T-cell (primary cell): Measurements from ENCODE around the gene TAOK3. TPM values are rescaled to one million over a fixed set of nuclear protein-coding genes. Genes with fewer than 3 reads are reported as not detected.

Source experiments
- ATAC-seq, 4 experiments: fragments of 200-7000 bp in 3 of 4; fragments of 150-1000 bp in 1 of 4; cut with Tn5 transposase; replicated peaks in 1 of 4; 1 replicate in 3 of 4; 2 replicates in 1 of 4; pipeline ENCODE4 v1.10.0; 2021; ENCODE audit warnings: moderate library complexity in 3 of 4, mild to moderate bottlenecking in 2 of 4, moderate number of reproducible peaks in 1 of 4
- CTCF ChIA-PET, 2 donors: fragments of 300-600 bp; sonication (Branson Sonifier 250); formaldehyde crosslinking; loops; one replicate each; lab custom pipeline; 2022; ENCODE audit warnings: antibody characterized with exemption in 2 of 2; lab: Charles Lee
- POLR2A ChIA-PET, 2 donors: fragments of 300-600 bp; sonication (Branson Sonifier 250); formaldehyde crosslinking; loops; one replicate each; lab custom pipeline; 2022; ENCODE audit warnings: antibody characterized with exemption in 2 of 2; lab: Charles Lee
- DNase-seq, 35 experiments: peaks; one replicate each; pipeline versions ENCODE4 v3.0.0 to v3.0.0-alpha.2; 2013 to 2023
- H3K27ac ChIP-seq: one replicate; pipeline ENCODE4 v1.5.1; 2013; ENCODE audit warnings: low read length
- H3K27me3 ChIP-seq, 2 experiments: replicated peaks in 1 of 2; 1 replicate in 1 of 2; 2 replicates in 1 of 2; pipeline versions ENCODE4 v1.6.1 to v1.7.0; 2013; ENCODE audit warnings: low read length in 1 of 2, mixed read lengths in 1 of 2; ENCODE audit not compliant: control insufficient read depth in 2 of 2, insufficient read depth in 2 of 2; ENCODE audit errors: extremely low read depth in 1 of 2
- H3K36me3 ChIP-seq, 2 donors: 1 replicate in 1 of 2; 2 replicates in 1 of 2; pipeline versions ENCODE4 v1.6.1 to v1.7.0; 2013; ENCODE audit warnings: low read length in 1 of 2; ENCODE audit not compliant: control insufficient read depth in 2 of 2, insufficient read depth in 1 of 2; ENCODE audit errors: extremely low read depth in 1 of 2
- H3K4me1 ChIP-seq, 2 experiments: 1 replicate in 1 of 2; 2 replicates in 1 of 2; pipeline versions ENCODE4 v1.6.1 to v1.7.0; 2013; ENCODE audit warnings: low read length in 2 of 2, mixed read lengths in 1 of 2; ENCODE audit not compliant: insufficient read depth in 2 of 2, control insufficient read depth in 1 of 2; ENCODE audit errors: extremely low read depth in 1 of 2
- H3K4me3 ChIP-seq, 2 donors: 1 replicate in 1 of 2; 2 replicates in 1 of 2; pipeline versions ENCODE4 v1.5.1 to v1.7.0; 2013; ENCODE audit warnings: mild to moderate bottlenecking in 2 of 2, low read length in 1 of 2, moderate library complexity in 1 of 2; ENCODE audit not compliant: control insufficient read depth in 1 of 2; ENCODE audit errors: extremely low read depth in 1 of 2
- H3K9me3 ChIP-seq: 2 replicates; pipeline ENCODE4 v1.7.0; 2013
- H3K27ac Mint-ChIP-seq, 2 donors: one replicate each; pipeline ENCODE4 v1.8.0; 2020 to 2021; ENCODE audit warnings: mild to moderate bottlenecking in 2 of 2, mixed read lengths in 2 of 2
- H3K27me3 Mint-ChIP-seq, 2 donors: one replicate each; pipeline ENCODE4 v1.8.0; 2021 to 2022; ENCODE audit warnings: mixed read lengths in 2 of 2
- H3K36me3 Mint-ChIP-seq: one replicate; pipeline ENCODE4 v1.8.0; 2021; ENCODE audit warnings: mixed read lengths
- H3K4me1 Mint-ChIP-seq, 3 donors: one replicate each; pipeline ENCODE4 v1.8.0; 2020 to 2022; ENCODE audit warnings: mixed read lengths in 3 of 3, mild to moderate bottlenecking in 1 of 3
- H3K4me3 Mint-ChIP-seq, 3 donors: one replicate each; pipeline ENCODE4 v1.8.0; 2020 to 2022; ENCODE audit warnings: mild to moderate bottlenecking in 3 of 3, mixed read lengths in 3 of 3, moderate library complexity in 3 of 3
- H3K9me3 Mint-ChIP-seq, 3 donors: one replicate each; pipeline ENCODE4 v1.8.0; 2020 to 2022; ENCODE audit warnings: mixed read lengths in 3 of 3
- WGBS: methylation state at CpG from one replicate; pipeline ENCODE4 v1.1.5; 2013; ENCODE audit warnings: missing lambda C conversion rate; ENCODE audit not compliant: insufficient coverage; 5-methylcytosine and 5-hydroxymethylcytosine counted together
- total RNA-seq, 35 experiments: library from RNA in 6 of 35; stranded (reverse) in 6 of 35; fragments of 120-200 nt in 1 of 35; gene quantifications; one replicate each; pipeline versions ENCODE4 v1.2.1 to v1.2.4 and lab custom pipeline; 2013 to 2026

The TAOK3 gene
- total RNA-seq, 5 donors from 2014 or later (not counting 1 experiment from before 2014, with no cell fraction given): 58.7 to 93.6 (median 67.4) TPM

GRCh38 chr12:118307069-118307954 is 65.4 kb downstream of the TAOK3 start:
- Histone ChIP-seq H3K4me1 (peaks cover 0 to 4% of the 10 kb centered on the region in 2 experiments), H3K27ac (no peak overlapping the region), H3K27me3 (no peaks in the 10 kb centered on the region), H3K36me3 (no peaks in the 10 kb centered on the region), H3K9me3 (no peaks in the 10 kb centered on the region), H3K4me3 (no peak overlapping the region)
- Mint-ChIP-seq H3K27me3 (no peaks in the 10 kb centered on the region), H3K27ac (peak overlapping the region in 1 of 2 donors; percentile 24), H3K4me3 (peak overlapping the region; percentile 10 to 23 (median 22)), H3K9me3 (no peaks in the 10 kb centered on the region), H3K4me1 (peaks cover 40 to 48% (median 42%) of the 10 kb centered on the region in 3 donors), H3K36me3 (peaks cover 6% of the 10 kb centered on the region)
- peak in 1 of 35 experiments; percentile 3 for DNase-seq
- ChIA-PET POLR2A (interaction anchor here (0.7 to 1.2 kb wide), 3 partner anchors 39 to 92 kb away, joined by 4 to 8 read pairs (median 6); partner anchors contain the start of gene TAOK3 (in 1 of the 2)), CTCF (interaction anchor here in 1 of 2 donors (0.6 to 1.1 kb wide), 3 partner anchors 9 to 69 kb away, joined by 3 to 9 read pairs (median 4); partner anchors contain the start of gene SUDS3)
- peak in 2 of 4 experiments; percentile 24 to 26 for ATAC-seq
- WGBS: 4% methylated on average over 3 of the region's 8 CpGs

GRCh38 chr12:118304093-118304492 is 68.6 kb downstream of the TAOK3 start:
- POLR2A ChIA-PET: no interaction called here
- CTCF ChIA-PET: no interaction called here
- 0% methylated on average over 1 of the region's 4 CpGs for WGBS
- H3K4me1 Mint-ChIP-seq: peaks cover 50 to 57% (median 56%) of the 10 kb centered on the region in 3 donors
- Histone ChIP-seq H3K9me3 (no peaks in the 10 kb centered on the region), H3K36me3 (no peaks in the 10 kb centered on the region), H3K4me1 (peaks cover 0 to 6% of the 10 kb centered on the region in 2 experiments), H3K27me3 (no peaks in the 10 kb centered on the region), H3K27ac (no peak overlapping the region), H3K4me3 (no peak overlapping the region)
- H3K36me3 Mint-ChIP-seq: peaks cover 6% of the 10 kb centered on the region
- ATAC-seq (no peak), DNase-seq (no peak)
- H3K9me3 Mint-ChIP-seq: no peaks in the 10 kb centered on the region
- no peaks in the 10 kb centered on the region for H3K27me3 Mint-ChIP-seq
- H3K4me3 Mint-ChIP-seq: no peak overlapping the region
- H3K27ac Mint-ChIP-seq: no peak overlapping the region

GRCh38 chr12:118302053-118302452 is 70.7 kb downstream of the TAOK3 start:
- DNase-seq (no peak), ATAC-seq (no peak)
- H3K4me1 Mint-ChIP-seq: peaks cover 42 to 49% (median 43%) of the 10 kb centered on the region in 3 donors
- no peaks in the 10 kb centered on the region for H3K9me3 Mint-ChIP-seq
- no peak overlapping the region for H3K4me3 Mint-ChIP-seq
- ChIA-PET CTCF (no interaction called here), POLR2A (no interaction called here)
- Histone ChIP-seq H3K4me1 (peaks cover 0 to 2% of the 10 kb centered on the region in 2 experiments), H3K9me3 (no peaks in the 10 kb centered on the region), H3K27me3 (no peaks in the 10 kb centered on the region), H3K4me3 (no peak overlapping the region), H3K27ac (no peak overlapping the region), H3K36me3 (peaks cover 0 to 4% of the 10 kb centered on the region in 2 donors)
- H3K27me3 Mint-ChIP-seq: no peaks in the 10 kb centered on the region
- peak overlapping the region in 1 of 2 donors; percentile 3 for H3K27ac Mint-ChIP-seq
- H3K36me3 Mint-ChIP-seq: peaks cover 6% of the 10 kb centered on the region

- H3K4me3 ChIP-seq: no peak overlapping the region
- H3K36me3 ChIP-seq: peaks cover 0 to 4% of the 10 kb centered on the region in 2 donors
- peaks cover 0 to 2% of the 10 kb centered on the region in 2 experiments for H3K4me1 ChIP-seq
- WGBS: 14% methylated on average over 1 of the region's 5 CpGs
- Mint-ChIP-seq H3K36me3 (peaks cover 11% of the 10 kb centered on the region), H3K27me3 (no peaks in the 10 kb centered on the region), H3K27ac (peak overlapping the region; percentile 3 to 12), H3K4me1 (peaks cover 38 to 49% (median 39%) of the 10 kb centered on the region in 3 donors), H3K9me3 (no peaks in the 10 kb centered on the region), H3K4me3 (no peak overlapping the region)
- CTCF ChIA-PET: interaction anchor here (0.6 to 1.6 kb wide), 4 partner anchors 13 to 76 kb away, joined by 3 to 5 read pairs (median 4); partner anchors contain the start of gene SUDS3 (in 1 of the 2)
- DNase-seq (no peak), ATAC-seq (no peak)
- H3K27ac ChIP-seq: no peak overlapping the region
- H3K27me3 ChIP-seq: no peaks in the 10 kb centered on the region
- no peaks in the 10 kb centered on the region for H3K9me3 ChIP-seq
- POLR2A ChIA-PET: no interaction called here
Observed at GRCh38 chr12:118299791-118300460, 72.8 kb downstream of the TAOK3 start.

DNA sequence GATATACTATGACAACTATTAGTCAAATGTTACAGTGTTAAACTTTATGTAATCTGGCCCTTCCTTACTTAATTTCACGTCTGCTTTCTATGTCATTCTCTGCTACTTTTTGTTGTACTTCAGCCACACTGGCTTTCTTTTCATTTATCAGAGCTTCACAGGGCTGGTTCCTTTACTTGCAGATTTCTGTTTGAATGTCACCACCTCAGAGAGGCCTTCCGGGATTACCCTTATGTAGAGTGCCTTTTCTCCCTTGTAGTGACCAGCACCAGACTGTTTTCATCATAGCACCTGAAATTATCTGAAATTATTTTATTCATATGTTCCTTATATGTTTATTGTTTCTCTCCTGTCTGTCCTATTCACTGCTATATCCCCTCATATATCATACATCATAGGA is 75.4 kb downstream of the TAOK3 start:
- H3K36me3 ChIP-seq: peaks cover 0 to 4% of the 10 kb centered on the region in 2 donors
- no peaks in the 10 kb centered on the region for H3K27me3 ChIP-seq
- no peaks in the 10 kb centered on the region for H3K27me3 Mint-ChIP-seq
- DNase-seq (no peak), ATAC-seq (no peak)
- ChIA-PET POLR2A (no interaction called here), CTCF (no interaction called here)
- H3K4me1 Mint-ChIP-seq: peaks cover 19 to 36% (median 21%) of the 10 kb centered on the region in 3 donors
- no peak overlapping the region for H3K27ac ChIP-seq
- no peak overlapping the region for H3K4me3 ChIP-seq
- 83% methylated on average over 1 of the region's 2 CpGs for WGBS
- no peak overlapping the region for H3K4me3 Mint-ChIP-seq
- no peak overlapping the region for H3K27ac Mint-ChIP-seq
- no peaks in the 10 kb centered on the region for H3K9me3 ChIP-seq
- H3K4me1 ChIP-seq: peaks cover 0 to 2% of the 10 kb centered on the region in 2 experiments
- peaks cover 19% of the 10 kb centered on the region for H3K36me3 Mint-ChIP-seq
- no peaks in the 10 kb centered on the region for H3K9me3 Mint-ChIP-seq

DNA sequence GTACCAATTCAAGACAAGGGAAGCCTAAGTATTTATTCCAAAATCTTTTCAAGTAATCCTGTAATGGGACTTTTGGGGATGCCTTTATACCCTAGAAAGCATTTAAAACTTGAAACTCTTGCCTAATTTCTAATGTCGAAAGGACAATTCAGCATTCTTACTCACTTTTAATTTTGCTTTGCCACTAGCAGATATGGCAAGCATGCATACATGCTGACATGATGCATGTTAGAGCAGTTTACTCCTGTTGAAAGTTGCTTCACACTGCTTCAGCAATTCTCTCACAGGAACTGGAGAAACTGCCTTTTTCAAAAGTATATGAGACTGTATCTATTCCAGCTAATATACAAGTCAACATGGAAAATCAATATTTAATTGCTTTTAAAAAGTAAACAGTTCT is 79.9 kb downstream of the TAOK3 start:
- ATAC-seq: no peak
- H3K4me3 ChIP-seq: no peak overlapping the region
- no peaks in the 10 kb centered on the region for H3K9me3 ChIP-seq
- Mint-ChIP-seq H3K27me3 (no peaks in the 10 kb centered on the region), H3K27ac (no peak overlapping the region), H3K4me1 (peaks cover 9 to 27% (median 10%) of the 10 kb centered on the region in 3 donors), H3K9me3 (no peaks in the 10 kb centered on the region), H3K36me3 (peaks cover 22% of the 10 kb centered on the region), H3K4me3 (no peak overlapping the region)
- ChIA-PET CTCF (no interaction called here), POLR2A (no interaction called here)
- no peak for DNase-seq
- no CpG with 5 or more reads among the region's 1 CpG for WGBS
- no peak overlapping the region for H3K27ac ChIP-seq
- H3K4me1 ChIP-seq: no peaks in the 10 kb centered on the region
- H3K36me3 ChIP-seq: peaks cover 3 to 4% of the 10 kb centered on the region in 2 donors
- H3K27me3 ChIP-seq: no peaks in the 10 kb centered on the region
